AG09319 (cell line): ENCODE measurements around the gene TMEM94.

ENCODE experiments used
- DNase-seq: peaks from one replicate; pipeline ENCODE4 v3.0.0-alpha.2; 2010; ENCODE audit warnings: low read depth; ENCODE audit errors: extremely low read depth
- CTCF ChIP-seq: IDR thresholded peaks from 2 replicates; pipeline ENCODE4 v1.5.1; 2011; ENCODE audit warnings: low read depth, mild to moderate bottlenecking, inconsistent platforms, low read length, moderate library complexity

The TMEM94 gene

GRCh38 chr17:75488693-75489510, 32.5 kb downstream of the TMEM94 start:
- no peak for DNase-seq
- TF ChIP-seq CTCF, result no peak

GRCh38 chr17:75489511-75489955, 33.1 kb downstream of the TMEM94 start:
- no peak for TF ChIP-seq CTCF
- DNase-seq, result no peak

- TF ChIP-seq CTCF, result no peak
- no peak for DNase-seq
Observed at GRCh38 chr17:75490173-75490743, 33.8 kb downstream of the TMEM94 start.

- DNase-seq, result no peak
- no peak for TF ChIP-seq CTCF
Observed at GRCh38 chr17:75490953-75491649, 34.7 kb downstream of the TMEM94 start.

- no peak for TF ChIP-seq CTCF
- DNase-seq, result no peak
Observed at GRCh38 chr17:75491680-75492079, 35.2 kb downstream of the TMEM94 start.

GRCh38 chr17:75492555-75493168, 36.2 kb downstream of the TMEM94 start:
- no peak for TF ChIP-seq CTCF
- no peak for DNase-seq
